ENCODE data around the gene HOXC10.

DNA sequence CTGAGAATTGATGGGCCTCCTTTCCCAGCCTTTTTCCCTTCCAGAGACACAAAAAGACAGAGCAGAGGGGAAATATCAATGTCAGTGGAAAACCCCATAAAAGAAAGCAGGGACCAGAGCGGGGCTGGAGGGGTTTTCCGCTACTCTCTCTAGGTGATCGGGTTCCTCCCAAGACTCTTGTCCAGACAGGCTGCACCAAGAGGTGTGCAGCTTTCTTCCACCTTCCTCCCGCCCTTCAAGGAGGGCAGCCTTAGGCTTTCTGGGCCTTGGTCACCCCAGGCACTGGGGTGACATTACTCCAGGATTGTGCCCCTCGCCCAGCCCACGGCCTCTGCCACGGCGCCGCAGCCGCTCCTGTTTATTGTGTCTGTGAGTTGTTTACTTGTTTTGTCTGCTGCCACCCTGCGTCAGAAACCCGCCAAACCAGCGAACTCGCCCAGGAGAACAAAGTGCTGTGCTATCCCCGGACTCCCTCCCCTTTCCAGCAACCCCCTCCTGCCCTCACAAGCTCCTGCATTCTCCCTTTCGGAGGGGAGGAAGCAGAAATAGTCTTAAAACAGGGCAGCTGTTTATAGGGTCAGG, 36.6 kb downstream of the HOXC10 start:
- no peak for TF ChIP-seq POLR2A (IDR thresholded peaks at IDR 0.05; ENCODE audit: low read depth, low read length)
- no peak for TF ChIP-seq SPI1 (IDR thresholded peaks at IDR 0.05; ENCODE audit: low read depth, low read length)
- no peak for TF ChIP-seq POLR2AphosphoS5 (IDR thresholded peaks at IDR 0.05; ENCODE audit: low read depth, low read length)
- TF ChIP-seq TAF1 (IDR thresholded peaks at IDR 0.05; ENCODE audit: low read depth, low read length) = no peak
- TF ChIP-seq PAX5 (IDR thresholded peaks at IDR 0.05; ENCODE audit: insufficient read depth, low read length, severe bottlenecking) = no peak
- no peak for TF ChIP-seq POU2F2 (IDR thresholded peaks at IDR 0.05; ENCODE audit: low read depth, low read length)

Measured in GM12891 (cell line).